Left renal cortex interstitium (tissue), 4 donors: ENCODE results near the gene OXA1L. TPM values are rescaled to one million over a fixed set of nuclear protein-coding genes. Genes with fewer than 3 reads are reported as not detected.
"Not testable (repeated sequence)": the region's sequence is repeated elsewhere in the genome, so short reads cannot be mapped to it uniquely, and the experiment has no call there.

ENCODE experiments used
- DNase-seq, 4 donors: peaks; one replicate each; pipeline ENCODE4 v3.0.0-alpha.2; 2013; ENCODE audit warnings: low read depth in 4 of 4, low spot score in 2 of 4, missing footprints in 1 of 4
- polyA plus RNA-seq, 4 donors: library from polyadenylated mRNA; unstranded; fragments of 120-200 nt; gene quantifications; one replicate each; pipeline ENCODE4 v1.2.1, GENCODE V29; 2013; ENCODE audit not compliant: insufficient read length in 4 of 4

Gene OXA1L
- polyA plus RNA-seq, 4 donors: 121 to 142 (median 137) TPM

GRCh38 chr14:22767323-22767589 is 768 bp downstream of the OXA1L start:
- DNase-seq: no peak

GRCh38 chr14:22768947-22769346 is 2.5 kb downstream of the OXA1L start:
- DNase-seq: no peak

DNA sequence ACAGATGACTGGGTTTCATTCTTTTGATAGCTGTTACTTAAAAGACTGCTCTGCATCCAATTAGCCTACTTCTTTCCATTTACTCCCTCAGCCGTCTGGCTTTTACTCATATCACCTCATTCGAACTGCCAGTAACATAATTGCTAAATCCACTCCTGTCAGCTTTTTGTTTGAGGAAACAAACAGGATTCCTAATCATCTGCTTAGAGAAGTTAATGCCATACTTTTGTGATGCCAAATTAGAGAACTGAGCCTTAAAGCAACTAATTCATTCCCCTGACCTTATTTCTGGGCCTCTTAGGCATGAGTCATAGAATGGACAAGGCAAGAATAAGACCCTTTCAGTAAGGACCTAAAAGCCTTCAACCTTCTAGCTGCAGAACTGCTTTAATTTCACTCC is 2.9 kb downstream of the OXA1L start:
- DNase-seq: no peak

DNA sequence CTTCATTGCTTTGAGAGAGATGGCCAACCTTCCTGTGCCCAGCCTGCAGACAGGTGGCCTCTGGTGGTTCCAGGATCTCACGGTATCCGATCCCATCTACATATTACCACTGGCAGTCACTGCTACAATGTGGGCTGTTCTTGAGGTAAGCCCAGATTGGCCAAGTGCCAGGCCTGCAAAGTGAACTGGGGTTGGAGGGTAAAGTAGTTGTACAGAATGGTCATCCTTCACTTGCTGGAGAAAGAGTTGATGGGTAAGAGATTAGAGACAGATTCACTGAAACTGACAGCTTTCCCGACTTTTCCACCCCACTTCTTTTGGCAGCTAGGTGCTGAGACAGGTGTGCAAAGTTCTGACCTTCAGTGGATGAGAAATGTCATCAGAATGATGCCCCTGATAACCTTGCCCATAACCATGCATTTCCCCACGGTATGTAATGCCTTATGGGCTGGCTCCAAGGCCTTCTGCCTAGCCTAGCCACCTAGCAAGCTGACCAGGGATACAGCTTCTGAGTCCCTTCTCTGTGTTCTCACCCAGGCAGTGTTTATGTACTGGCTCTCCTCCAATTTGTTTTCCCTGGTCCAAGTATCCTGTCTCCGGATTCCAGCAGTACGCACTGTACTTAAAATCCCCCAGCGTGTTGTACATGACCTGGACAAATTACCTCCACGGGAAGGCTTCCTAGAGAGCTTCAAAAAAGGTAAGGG is 4.1 kb downstream of the OXA1L start:
- no peak for DNase-seq

GRCh38 chr14:22772725-22773124 is 6.2 kb downstream of the OXA1L start:
- no peak for DNase-seq

GRCh38 chr14:22773162-22774010 is 6.9 kb downstream of the OXA1L start:
- no peak for DNase-seq

DNA sequence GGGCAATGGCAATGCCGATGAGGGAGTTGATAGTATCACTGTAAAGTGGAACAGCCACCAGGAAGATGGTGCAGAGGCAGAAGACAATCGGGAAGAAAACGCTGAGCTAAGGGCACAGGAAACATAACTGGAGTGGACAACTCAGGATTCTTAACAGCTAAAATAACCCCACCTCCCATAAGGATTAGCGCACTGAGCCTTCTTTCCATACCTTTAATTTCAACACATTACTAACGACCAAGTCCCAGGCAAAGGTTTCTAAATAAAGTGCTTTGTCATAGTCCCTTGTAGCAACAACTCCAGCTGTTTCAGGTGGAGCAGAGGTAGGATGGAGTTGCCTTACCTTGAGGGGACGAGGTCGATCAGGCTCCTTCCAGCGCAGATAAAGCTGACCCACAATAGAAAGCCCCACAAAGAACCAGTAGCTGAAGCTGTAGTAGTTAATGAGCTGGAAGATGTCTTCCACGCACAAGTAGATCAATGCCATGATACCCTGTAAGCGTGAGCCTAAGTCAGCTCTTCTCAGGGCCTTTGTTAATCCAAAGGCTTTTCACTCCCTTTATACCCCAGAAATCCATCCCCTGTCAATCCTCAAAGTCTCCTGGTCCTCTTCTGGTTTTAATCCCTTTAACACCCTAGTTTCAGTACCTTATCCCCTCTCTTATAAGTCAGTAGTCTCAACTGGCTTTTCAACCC is 7.7 kb downstream of the OXA1L start:
- DNase-seq: no peak

DNA sequence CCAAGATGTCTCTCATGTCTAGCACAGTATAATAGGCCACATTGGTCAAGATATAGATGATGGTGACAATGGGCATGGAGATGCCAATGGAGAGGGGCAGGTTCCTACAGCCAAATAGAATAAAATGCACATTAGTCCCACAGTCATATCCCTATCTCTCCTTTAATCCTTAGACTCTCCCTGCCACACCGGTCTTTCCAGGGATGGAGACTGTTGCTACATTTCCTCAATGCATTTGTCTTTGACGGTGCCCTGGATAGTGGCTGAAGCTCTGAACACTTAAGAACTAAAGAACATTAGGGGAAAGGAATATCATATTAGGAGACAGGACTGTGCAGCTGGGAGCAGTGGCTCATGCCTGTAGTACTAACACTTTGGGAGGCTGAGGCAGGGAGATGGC is 9.7 kb downstream of the OXA1L start:
- DNase-seq: no peak

GRCh38 chr14:22776849-22777248 is 10.4 kb downstream of the OXA1L start:
- DNase-seq: not testable (repeated sequence)

- no peak for DNase-seq
Measured at GRCh38 chr14:22778084-22778483, 11.6 kb downstream of the OXA1L start.

GRCh38 chr14:22780105-22780679 is 13.7 kb downstream of the OXA1L start:
- no peak for DNase-seq

DNA sequence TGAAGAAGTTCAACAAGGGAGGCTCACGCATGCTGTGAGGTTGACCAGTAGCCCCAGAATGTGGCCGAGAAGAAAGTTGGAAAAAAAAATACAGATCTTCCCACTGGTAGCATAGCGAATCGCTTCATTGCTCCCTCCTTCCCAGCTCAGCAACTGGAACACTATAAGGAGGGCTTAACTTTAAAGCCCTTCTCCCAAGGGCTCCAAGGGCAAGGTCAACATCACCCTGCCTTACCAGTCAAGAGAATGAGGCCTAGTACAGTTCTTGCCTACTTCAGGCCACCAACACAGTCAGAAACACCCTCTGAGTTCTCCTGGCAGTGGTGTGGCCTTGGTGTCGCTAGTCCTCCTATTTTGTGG is 14.4 kb downstream of the OXA1L start:
- DNase-seq: no peak

- DNase-seq: no peak
Measured at GRCh38 chr14:22781301-22781991, 15.0 kb downstream of the OXA1L start.

- no peak for DNase-seq
Measured at GRCh38 chr14:22786685-22787084, 20.2 kb downstream of the OXA1L start.

DNA sequence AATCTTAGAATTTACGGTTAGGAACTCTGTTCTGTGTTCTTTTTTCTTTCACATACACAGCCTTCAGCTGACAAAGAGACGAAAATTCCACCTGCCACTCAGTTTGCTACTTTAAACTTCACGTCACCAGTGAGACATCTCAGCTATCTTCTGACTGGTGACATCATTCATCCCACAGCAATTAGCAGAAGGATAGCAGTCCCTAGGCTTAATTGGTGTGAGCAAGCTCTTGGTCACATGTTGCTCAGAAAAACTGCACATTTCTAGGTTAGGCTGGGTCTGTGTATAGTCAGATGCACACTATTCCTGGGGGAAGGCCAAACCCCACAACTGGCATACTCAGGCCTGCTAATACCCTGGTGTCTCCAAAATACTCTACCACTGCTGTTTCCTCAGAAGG is 24.8 kb downstream of the OXA1L start:
- no peak for DNase-seq

GRCh38 chr14:22792158-22792557 is 25.7 kb downstream of the OXA1L start:
- DNase-seq: no peak

GRCh38 chr14:22793550-22793949 is 27.1 kb downstream of the OXA1L start:
- DNase-seq: not testable (repeated sequence)

DNA sequence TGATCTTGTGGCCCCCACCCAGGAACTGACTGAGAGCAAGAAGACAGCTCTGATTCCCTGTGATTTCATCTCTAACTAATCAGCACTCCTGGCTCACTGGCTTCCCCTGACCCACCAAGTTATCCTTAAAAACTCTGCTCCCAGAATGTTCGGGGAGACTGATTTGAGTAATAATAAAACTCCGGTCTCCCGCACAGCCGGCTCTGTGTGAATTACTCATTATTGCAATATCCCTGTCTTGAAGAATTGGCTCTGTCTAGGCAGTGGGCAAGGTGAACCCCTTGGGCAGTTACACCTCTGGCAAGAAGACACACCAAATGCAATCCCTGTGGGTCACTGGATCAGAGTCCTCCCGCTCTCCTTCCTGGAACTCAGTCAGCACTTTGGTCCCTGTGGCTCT is 27.5 kb downstream of the OXA1L start:
- no peak for DNase-seq

- no peak for DNase-seq
Measured at GRCh38 chr14:22794551-22794951, 28.1 kb downstream of the OXA1L start.

DNA sequence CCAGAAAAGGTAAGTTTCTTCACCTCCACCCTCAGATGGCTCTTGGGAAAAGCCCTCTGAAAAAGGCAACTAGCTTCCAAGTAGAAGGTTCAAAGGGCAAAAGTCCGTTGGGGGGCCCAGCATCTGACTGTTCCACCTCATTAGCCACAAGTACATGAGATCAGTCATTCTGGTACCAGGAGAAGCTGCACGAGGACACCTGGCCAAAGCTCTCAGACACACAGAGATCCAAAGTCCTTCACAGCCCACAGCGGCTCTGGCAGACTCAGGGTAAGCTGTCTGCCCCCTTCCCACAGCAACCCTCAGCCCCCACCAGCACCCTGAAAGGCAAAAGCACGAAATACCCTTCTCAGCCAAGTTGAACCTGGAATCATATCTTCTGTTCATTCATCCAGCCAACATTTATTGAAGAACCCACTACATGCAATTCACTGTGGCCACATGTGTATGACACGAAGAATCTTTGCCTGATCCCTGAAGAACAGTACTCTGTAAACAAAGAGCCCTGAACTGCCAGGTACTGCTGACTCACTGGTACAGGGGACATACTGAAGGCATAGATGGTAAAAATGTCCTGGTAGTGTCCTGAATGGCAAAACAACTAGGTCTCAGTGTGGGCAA is 29.7 kb downstream of the OXA1L start:
- DNase-seq: no peak
